T-helper 1 cell (primary cell): ENCODE measurements around the gene TEF.

Source experiments
- DNase-seq, 5 donors: peaks; one replicate each; pipeline ENCODE4 v3.0.0-alpha.2; 2012 to 2020

The TEF gene

DNA sequence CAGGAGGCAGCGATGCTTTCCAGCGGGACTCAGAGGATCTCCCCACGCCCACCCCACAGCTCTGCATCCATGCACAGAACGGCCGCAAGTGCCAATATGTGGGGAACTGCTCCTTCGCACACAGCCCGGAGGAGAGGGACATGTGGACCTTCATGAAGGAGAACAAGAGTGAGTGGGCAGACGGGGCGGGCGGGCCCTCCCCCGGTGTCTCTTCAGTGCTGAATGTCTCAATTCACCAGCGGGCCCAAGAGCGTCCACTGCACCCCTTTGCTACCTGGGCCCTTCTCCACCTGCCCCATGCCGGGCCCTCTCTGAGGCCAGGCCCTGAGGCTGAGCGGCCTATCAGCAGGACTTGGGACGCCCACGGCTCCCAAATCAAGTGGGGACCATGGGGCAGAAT lies 25.8 kb upstream of the TEF start:
- no peak for DNase-seq

DNA sequence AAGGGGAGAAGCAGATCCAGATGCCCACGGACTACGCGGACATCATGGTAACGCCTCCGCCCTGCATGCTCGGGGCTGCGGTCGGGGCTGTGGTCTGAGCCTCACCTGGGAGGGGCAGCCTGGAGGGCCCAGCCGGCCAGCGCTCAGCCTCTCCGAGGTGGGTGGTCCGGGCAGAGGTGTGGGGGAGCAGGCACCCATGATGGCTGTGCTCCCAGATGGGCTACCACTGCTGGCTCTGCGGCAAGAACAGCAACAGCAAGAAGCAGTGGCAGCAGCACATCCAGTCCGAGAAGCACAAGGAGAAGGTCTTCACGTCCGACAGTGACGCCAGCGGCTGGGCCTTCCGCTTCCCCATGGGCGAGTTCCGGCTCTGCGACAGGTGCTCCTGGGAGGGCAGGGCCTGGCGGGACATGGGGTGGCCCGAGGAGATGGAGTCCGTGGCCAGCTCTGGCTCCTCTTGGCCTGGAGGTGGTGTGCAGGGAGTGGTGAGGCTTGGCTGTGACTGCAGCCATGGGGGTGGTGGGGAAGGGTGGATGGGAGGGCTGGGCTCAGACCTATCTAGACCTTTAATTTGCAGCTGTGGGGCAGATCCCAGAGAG lies 25.2 kb upstream of the TEF start:
- DNase-seq: no peak

DNA sequence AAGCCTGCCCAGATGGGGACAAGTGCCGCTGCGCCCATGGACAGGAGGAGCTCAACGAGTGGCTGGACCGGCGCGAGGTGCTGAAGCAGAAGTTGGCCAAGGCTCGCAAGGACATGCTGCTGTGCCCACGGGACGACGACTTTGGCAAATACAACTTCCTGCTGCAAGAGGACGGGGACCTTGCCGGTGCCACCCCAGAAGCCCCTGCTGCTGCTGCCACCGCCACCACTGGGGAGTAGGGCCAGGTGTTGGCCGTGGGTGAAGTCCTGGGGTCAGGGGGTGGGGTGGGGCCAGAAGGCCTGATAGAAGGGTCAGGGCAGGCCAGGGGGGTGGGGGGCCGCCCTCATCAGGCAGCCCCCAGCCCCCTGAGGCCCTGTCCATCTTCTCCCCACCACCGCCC lies 24.6 kb upstream of the TEF start:
- no peak for DNase-seq

DNA sequence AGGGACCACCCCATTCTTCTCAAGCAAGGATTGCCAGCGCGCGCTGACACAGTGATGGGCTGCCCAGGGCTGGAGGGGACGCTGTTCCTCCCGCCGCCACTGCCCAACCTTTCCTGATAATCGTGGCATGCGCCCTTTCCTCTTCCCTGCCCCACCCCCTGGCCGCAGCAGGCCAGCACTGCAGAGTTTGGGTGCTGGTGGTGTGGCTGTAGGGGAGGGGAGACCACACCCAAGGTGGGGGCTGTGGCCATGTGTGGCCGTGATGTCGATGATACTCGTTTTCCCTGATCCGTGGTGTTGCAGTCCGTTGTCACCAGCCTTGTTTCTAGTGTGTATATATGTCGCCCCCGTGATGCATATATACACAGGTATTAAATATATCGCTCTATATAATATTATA lies 22.8 kb upstream of the TEF start:
- DNase-seq: no peak

DNA sequence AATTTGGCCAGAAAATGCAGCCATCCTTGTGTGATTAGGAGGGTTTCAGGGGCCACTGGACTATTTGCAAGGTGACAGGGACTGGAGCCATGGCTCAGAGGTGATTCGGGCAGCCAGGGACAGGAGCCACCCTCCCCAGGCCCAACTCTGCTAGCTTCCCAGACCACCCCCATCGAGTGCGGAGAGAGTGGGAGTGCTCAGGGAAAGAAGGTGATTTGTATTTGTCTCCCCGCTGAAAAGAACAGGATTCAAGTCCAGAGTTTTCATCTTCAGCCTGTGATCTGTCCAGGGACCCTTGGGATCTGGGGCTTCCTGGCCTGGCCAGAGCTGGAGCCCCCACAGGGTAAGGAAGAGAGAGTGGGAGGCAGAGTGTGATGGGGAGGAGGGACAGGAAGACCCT lies 22.4 kb upstream of the TEF start:
- no peak for DNase-seq

DNA sequence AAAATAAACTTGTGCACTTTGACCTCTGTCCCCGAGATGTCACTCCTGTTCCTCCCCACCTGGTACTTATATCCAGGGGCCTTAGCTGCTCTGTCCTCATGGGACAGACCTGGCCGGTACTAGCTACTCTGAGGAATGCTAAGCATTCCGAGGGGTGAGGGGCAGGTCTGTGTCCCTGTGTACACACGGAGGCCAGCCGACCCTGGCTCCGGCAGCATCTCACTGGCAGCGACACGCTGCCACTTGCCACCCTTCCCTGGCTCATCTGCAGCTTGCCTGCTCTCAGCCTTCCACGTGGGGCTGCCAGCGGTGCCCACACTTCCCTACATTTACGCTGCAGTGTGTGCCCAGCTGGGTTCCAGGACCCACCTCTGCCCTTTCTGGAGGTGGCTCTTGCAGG lies 21.6 kb upstream of the TEF start:
- DNase-seq: no peak

DNA sequence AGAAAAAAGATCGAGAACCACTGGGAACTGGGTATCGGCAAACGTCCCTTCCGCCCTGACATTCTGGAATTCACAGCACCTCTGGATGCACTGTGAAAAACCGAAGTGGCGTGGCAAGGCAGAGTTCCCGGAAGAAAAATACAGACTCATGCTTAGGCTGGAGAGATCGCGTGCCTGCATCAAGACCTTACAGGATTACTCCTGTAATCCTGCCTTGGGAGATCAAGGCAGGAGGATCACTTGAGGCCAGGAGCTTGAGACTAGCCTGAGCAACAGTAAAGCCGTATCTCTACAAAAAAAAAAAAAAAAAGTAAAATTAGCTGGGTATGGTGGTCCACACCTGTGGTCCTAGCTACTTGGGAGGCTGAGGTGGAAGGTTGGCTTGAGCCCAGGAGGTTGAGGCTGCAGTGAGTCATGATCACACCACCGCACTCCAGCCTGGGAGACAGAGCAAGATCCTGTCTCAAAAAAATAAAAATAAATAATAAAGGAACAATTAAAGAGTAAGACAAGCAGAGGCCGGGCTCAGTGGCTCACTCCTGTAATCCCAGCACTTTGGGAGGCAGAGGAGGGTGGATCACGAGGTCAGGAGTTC lies 19.9 kb upstream of the TEF start:
- no peak for DNase-seq

DNA sequence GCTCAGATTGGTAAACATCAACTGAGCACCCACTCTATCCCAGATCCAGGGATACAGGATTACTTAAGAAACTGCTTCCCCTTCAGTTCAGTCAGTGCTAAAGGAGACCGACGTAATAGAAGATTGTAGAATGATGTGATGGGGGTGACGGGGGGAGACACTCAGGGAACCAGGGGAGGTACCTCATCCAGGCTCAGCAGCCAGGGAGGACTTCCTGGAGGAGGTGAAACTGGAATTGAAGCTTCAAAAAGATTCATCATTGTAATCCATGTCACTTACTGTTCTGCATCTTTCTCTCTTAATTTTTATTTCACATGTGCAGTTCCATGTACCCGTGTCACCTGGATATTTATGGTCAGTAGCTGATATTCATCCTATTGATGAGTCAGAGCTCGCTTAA lies 19.1 kb upstream of the TEF start:
- no peak for DNase-seq

DNA sequence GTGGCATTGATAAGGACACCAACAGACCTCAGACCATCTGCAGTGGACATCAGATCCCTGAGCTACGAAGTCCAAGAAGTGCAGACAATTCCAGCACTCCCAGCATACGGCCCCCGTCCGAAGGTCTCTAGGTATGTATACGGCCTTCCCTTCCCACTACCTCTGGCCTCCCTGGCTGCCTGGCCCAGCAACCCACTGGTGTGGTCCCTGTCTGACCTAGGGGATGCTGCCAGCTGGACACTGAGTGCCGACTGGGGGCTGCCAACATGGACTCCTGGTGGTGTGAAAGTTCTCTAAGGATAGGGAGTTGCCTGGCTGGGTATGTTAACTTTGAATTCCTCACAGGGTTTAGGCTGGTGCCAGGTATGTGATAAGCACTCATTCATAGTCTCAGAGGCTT lies 17.5 kb upstream of the TEF start:
- DNase-seq: no peak

DNA sequence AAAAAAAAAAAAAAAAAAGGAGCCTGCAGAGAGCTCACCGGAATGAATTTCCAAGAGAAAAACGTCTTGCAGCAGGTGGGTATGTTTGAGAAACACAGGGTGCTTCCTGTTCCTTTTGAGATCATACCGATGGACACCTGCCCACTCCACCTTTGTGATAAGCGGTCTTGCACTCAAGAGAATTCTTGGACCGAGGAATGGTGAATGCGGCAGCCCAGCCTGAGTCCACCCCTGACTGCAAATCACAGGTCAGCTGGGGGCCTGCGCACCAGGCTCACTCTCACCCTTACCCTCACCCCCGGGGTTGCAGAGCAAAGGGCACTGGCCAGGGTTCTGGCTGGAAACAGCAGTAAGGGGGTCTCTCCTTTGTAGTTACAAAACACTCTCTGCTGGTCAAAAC lies 16.8 kb upstream of the TEF start:
- DNase-seq: no peak

DNA sequence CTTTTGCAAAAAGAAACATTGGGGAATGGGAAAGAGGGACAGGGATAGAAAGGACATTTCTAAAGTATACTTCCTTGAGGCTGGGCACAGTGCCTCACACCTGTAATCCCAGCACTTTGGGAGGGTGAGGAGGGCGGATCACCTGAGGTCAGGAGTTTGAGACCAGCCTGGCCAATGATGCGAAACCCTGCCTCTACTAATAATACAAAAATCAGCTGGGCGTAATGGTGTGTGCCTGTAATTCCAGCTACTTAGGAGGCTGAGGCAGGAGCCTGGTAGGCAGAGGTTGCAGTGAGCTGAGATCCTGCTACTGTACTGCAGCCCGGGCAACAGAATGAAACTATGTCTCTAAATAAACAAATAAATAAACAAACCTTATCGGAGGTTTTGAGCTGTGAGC lies 16.3 kb upstream of the TEF start:
- no peak for DNase-seq

DNA sequence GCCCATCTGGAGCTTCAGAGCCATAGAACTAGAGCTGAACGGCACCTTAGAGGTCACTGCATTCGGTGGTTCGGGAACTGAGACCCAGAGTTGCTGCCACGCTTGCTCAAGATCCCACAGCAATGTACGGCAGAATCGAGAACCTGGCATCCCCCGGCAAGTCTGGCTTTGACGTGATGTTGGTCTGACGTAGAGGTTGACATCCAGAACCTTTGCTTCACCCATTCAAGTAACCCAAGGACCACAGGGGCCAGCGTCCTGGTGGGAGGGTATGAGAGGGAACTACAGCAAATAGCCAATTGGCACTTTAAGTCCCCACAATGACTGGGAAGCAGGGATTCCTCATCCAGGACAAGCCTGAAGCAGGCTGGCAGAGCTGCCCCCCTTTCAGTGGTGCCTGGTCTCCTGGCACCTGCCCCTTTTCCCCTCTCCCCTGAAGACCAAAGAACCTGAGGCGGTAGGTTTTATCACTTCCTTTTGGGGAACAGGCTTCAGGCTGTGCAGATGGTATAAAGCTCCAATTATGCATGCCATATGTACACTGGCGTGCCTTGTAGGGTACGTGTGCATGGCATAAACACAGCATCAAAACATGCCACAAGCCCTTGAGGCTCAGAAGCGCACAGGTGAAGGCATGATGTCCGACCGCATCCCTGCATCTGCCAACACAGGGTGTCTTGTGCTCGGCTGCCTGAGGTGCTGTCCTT lies 15.3 kb upstream of the TEF start:
- DNase-seq: no peak

DNA sequence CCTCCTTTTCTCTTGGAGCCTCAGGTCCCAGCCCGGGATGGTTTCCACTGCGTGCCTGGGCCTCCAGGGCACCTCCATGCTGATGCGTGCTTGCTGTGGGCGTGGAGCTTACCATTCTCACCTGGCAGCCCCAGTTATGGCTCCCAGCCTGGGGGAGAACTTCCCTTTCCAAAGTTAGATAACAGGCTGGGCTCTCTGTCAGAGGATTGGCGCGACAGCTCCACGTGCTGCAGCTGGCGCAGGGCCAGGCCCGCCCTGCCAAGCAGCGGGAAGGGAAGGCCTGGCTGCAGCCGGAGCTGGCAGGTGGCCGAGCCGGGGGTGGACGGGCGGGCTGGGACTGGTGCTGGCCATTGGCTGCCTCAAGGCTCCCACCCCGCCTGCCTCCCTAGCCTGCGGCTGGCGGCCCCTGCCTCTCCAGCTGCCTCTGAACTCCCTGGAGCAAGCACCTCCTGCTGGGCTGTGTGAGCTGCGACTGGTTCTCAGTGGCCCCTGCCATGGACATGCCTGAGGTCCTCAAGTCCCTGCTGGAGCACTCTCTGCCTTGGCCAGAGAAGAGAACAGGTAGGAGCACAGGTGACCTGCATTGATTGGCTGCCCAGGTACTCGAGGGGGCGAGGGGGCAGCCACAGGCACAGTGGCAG lies 14.6 kb upstream of the TEF start:
- no peak for DNase-seq

DNA sequence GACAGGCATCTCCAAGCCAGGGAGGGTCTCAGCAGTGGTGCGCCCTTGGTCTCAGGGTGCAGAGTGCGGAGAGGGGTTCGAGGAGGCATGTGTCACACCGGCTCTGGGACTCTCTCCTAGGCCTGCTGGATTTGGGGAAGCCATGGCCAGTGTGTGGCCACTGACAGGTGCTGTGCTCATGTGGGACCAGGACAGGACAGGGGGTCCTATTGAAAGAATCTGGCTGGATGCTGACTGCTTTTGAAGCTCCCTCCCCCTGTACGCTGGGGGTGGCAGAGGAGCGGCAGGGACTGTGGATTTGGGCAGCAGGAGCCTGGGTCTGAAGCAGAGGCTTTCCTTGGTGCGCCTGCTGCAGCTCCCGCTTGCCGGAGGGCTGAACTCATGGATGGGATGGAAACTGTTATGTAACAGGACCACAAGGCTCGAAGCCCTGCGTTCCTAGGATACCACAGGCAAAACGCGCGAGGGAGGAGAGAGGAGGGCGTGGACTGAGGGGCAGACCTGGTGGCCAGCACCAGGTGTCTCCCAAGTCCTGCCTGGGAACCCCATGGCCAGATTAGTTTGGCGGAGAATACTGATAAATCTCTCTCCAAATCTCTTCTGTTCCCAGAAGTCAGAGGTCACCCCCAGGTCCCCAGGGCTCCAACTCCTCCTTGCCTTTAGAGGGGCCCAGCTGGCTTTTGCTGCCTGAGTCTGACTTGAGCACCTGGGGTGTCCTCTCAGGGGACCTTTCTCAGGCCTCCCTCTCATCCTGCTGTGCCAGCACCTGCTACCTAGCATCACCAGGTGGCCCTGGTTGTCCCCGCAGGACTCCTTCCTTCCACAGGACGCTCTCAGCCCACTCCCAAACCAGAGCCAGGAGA lies 13.8 kb upstream of the TEF start:
- DNase-seq: no peak

DNA sequence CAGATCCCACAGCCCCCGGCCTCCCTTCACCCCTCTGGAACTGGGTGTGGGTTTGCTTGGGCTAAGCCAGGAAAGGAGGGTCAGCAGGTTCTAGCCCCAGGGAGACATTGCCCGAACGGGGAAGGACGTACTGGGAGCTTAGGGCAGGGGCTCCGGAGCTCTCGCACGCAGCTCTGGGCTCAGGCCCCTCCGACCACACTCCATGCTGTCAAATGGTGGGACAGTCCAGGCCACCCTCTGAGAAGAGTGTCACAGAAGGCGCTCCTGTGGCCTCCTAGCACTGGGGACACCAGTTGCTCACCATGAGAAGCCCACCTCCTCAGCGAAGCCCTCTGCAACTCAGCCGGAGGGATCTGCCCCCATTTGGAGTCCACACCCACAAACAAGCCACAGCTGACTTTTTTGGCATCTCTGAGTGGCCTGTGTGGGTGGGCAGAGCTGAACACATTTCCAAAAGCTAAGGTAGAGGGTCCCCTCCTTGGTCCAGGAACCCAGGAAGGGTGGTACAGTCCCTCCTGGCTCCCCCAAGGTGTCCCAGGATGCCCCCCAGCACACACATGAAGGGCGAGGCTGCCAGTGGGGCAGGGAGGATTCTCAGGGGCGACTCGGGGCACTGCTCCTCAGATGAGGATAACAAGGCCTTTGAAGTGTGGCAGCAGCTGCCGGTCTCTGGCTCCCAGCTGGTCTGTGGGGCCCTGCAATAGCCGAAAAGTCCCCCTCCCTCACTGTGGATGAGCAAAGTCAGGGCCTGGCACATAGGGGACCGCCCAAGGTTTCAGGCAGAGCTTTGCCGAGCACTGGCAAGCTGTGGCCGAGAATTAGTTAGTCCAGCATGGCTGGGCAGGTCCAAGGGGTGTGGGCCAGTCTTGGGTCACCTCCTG lies 13.0 kb upstream of the TEF start:
- no peak for DNase-seq

DNA sequence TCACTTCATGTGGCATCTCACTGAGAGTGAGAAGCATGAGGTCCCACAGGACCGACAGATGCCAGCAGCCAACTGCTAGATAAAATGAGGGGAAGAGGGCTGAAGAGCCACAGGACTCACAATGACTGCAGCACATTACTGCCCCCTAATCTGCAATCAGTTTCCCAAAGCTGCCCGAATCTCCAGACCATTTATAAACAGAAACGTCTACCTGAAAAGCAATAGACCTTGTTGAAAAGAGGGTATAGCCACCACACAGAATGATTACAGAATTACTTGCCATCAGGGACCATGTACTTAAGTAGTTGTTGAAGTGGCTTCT lies 12.4 kb upstream of the TEF start:
- DNase-seq: no peak

DNA sequence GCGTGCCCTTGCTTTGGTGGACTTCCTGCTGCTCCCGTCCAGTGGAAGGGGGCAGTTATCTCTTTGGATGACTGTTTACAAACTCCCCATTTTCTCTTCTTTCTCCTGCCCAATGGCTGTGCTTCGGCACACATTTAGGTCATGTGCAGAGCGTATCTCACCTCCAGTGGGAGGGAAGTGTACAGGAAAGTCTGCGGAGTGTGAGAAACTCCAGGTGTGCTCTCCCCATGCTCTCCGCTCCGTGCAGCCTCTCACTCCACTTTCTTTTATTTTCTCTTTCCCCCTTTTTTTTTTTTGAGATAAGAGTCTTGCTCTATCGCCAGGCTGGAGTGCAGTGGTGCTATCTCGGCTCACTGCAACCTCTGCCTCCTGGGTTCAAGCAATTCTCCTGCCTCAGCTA lies 11.9 kb upstream of the TEF start:
- no peak for DNase-seq

DNA sequence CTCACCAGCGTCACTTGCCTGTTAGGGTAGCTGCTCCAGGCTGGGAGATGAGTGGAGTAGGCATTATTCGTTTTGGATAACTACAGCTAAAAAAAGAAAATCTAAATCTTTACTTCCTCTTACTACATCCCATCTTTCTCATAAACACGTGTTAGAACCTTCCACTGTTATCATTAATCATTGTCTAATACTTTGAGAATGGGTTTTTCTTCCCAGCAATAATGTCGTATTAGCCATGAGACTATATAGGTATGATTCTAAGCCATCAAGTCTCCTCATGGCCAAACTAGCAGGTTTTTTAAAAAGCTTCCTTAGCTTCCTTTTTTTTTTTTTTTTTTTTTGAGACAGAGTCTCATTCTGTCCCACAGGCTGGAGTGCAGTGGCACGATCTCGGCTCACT lies 3.9 kb upstream of the TEF start:
- no peak for DNase-seq

DNA sequence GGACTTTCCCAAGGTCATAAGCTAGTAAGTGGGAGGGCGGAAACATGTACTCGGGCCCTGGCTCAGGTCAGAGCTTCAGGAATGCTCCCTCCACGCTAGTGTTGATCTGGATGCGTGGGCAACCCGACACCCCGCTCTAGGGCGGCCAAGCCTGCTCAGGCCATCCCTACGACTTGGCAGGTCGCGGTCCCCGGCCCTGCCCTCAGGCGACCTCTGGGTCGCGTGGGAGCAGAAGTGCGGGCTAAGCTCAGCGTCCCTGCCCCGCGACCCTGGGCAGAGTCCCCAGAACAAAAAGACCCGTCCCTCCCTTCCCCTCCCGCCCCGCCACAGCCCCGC lies 781 bp upstream of the TEF start:
- no peak for DNase-seq

DNA sequence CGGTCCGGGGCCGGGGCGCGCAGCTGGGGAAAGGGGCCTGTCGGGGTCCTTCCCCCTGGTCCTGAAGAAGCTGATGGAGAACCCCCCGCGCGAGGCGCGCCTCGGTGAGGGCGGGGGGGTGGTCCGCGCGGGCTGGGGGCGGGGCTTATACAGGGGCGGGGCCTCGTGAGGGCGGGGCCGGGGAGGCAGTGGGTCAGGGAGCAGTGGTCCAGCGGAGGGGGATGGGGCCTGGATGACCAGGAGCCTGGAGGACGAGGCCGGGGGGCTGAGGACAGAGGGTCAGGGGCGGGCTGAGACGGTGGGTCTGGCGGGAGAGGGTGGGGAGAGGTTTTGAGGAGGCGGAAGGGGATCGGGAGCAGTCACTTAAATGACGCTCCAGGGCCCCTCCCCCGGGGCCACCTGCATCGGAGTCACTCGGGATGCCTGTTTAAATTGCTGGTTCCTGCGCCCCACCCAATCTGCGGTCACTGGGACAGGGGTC lies 396 bp downstream of the TEF start:
- peak; percentile 43 to 69 (median 61) for DNase-seq

DNA sequence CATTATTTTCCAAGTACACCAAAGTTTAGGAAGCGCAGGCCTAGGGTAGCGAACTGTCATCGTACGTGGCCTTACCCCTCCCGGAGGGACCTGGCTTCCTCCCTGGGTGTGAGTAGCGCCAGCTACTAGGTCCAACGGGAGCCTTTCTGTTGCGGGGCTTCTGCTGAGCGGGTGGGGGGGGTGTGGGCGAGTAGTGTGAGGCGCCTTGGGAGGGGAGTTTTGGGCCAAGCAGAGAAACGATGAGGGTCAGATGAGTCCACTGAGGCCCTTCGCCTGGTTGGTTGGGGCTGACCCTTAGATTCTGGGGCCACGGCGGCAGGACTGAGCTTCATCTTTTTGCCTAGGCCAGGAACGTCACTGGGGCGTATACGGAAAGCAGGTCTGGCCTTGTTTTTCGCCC lies 868 bp downstream of the TEF start:
- peak in 1 of 5 donors; percentile 9 for DNase-seq

DNA sequence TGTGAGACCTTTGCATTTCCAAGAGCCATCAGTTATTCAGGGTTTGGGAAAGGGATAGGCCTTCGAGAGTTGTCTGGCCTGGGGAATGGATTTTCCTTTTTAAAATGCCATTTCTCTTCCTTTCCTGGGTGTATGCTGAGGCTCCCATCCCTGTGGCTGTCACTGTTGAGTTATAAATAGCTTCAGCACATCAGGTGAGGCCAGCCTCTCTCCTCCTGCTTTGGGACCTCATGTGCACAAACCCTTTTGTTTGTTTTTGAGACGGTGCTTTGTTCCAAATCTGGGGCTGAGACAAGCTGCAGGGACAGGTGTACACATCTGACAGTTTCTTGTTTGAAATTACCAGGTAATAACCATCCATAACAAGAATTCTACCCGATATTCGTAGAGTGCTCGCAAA lies 1.3 kb downstream of the TEF start:
- DNase-seq: no peak
